ENCODE measurements around the gene JSRP1.

- TF ChIP-seq SUZ12 (IDR thresholded peaks at IDR 0.05) (no peak), ZNF384 (IDR thresholded peaks at IDR 0.05) (no peak), L3MBTL2 (conservative IDR thresholded peaks at IDR 0.05) (no peak), PKNOX1 (IDR thresholded peaks at IDR 0.05) (no peak), FOXK2 (IDR thresholded peaks at IDR 0.05) (no peak), LEF1 (IDR thresholded peaks at IDR 0.05; ENCODE audit: borderline replicate concordance) (no peak), ELF4 (IDR thresholded peaks at IDR 0.05) (no peak), NFRKB (IDR thresholded peaks at IDR 0.05) (no peak)
These were observed 9.3 kb downstream of the JSRP1 start for GRCh38 chr19:2246801-2247361.

All from HEK293T (cell line).